ENCODE results near the gene TRIM48.
"Not testable (repeated sequence)": the region's sequence is repeated elsewhere in the genome, so short reads cannot be mapped to it uniquely, and the experiment has no call there.

TRIM48 gene, protein sequence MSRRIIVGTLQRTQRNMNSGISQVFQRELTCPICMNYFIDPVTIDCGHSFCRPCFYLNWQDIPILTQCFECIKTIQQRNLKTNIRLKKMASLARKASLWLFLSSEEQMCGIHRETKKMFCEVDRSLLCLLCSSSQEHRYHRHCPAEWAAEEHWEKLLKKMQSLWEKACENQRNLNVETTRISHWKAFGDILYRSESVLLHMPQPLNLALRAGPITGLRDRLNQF
- total RNA-seq = 0 reads per million in 3 experiments

DNA sequence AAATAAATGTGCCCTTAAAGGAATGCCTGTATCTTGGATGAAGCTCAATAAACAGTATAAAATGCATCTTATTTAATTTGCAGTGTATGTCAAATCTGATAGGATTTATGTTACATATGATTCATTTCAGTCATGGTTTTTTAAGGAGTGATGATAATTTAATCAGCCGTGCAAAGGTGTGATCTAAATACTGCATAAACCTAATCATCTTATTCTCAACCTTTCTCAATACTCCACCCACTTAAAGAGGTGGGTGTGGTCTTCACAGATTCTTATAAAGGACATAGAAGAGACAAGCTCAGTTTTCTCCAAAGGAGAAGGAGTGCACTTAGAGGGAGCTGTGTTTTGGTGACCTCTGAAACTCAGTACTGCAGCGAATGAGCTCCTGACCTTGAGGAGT, at the start of gene TRIM48:
Gene TRIM48 (plus strand): TSS at position 301 of the 400 bp plus-strand sequence. CDS start 113 bp downstream, outside the sequence.
- DNase-seq = not testable (repeated sequence)

DNA sequence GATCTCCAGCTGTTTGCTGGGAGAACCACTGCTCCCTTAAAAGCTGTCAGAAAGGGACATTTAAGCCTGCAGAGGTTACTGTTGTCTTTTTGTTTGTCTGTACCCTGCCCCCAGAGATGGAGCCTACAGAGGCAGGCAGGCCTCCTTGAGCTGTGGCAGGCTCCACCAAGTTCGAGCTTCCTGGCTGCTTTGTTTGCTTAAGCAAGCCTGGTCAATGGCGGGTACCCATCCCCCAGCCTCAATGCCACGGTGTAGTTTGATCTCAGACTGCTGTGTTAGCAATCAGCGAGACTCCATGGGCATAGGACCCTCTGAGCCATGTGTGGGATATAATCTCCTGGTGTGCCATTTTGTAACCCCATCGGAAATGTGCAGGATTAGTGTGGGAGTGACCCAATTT, 23.6 kb upstream of the TRIM48 start:
- not testable (repeated sequence) for DNase-seq

DNA sequence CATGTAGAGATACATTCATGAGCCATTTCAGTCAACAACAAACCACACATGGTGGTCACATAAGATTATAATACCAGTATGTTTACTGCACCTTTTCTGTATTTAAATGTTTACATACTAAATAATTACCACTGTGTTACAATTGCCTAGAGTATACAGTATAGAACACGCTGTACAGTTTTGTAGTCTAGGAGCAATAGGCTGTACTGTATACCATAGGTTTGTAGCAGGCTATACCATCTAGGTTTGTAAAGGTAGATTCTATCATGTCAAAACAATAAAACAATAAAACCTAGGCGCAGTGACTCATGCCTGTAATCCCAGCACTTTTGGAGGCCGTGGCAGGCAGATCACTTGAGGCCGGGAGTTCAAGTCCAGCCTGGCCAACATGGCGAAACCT, 1.1 kb downstream of the TRIM48 start:
- no peak for DNase-seq
